A549 (cell line): ENCODE results near the gene CCDC63.

Experiments used
- EP300 ChIP-seq, 2 experiments: fragments of >200 bp; sonication (Bioruptor Twin); formaldehyde crosslinking; IDR thresholded peaks; 2 replicates in 1 of 2; 3 replicates in 1 of 2; pipeline ENCODE4 v1.6.1; 2016 to 2017
- POLR2A ChIP-seq: IDR thresholded peaks from 2 replicates; pipeline ENCODE4 v1.6.1; 2012; ENCODE audit warnings: mild to moderate bottlenecking, low read length
- TF ChIP-seq, protein P1 (sequence below): IDR thresholded peaks from 2 replicates; pipeline ENCODE4 v1.6.1; 2012; ENCODE audit warnings: low read depth, borderline replicate concordance

DNA sequence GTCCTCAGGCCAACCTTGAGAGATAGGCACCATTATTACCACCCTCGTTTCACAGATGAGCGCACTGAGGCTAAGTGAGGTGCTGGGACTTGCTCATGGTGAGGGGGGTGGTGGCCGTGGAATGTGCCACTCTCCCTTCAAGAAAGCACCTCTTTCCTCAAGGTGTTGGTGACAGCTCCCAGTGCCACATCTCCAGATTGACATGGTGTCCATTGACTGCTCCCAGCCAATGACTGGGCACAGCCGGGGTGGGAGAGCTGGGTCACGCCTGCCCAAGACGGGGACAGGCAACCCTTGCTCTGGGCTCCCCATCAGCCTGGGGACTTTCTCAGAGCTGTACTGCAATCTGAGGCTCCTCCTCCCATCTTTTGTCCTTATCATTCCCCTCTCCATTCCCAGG, 94.6 kb downstream of the CCDC63 start:
- TF ChIP-seq, protein P1, sequence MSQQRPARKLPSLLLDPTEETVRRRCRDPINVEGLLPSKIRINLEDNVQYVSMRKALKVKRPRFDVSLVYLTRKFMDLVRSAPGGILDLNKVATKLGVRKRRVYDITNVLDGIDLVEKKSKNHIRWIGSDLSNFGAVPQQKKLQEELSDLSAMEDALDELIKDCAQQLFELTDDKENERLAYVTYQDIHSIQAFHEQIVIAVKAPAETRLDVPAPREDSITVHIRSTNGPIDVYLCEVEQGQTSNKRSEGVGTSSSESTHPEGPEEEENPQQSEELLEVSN: no peak
- TF ChIP-seq POLR2A: no peak
- no peak for TF ChIP-seq EP300 (IDR thresholded peaks at IDR 0.05)
